Measurements from ENCODE around the gene GJC3. TPM values are rescaled to one million over a fixed set of nuclear protein-coding genes. Genes with fewer than 3 reads are reported as not detected.

GJC3 gene
- total and polyA plus RNA-seq, 9 of the 15 experiments (the other 6 are each of a cell fraction or from before 2014, with no cell fraction given) = 0.10 to 0.45 (median 0.28) TPM; not detected in 1

DNA sequence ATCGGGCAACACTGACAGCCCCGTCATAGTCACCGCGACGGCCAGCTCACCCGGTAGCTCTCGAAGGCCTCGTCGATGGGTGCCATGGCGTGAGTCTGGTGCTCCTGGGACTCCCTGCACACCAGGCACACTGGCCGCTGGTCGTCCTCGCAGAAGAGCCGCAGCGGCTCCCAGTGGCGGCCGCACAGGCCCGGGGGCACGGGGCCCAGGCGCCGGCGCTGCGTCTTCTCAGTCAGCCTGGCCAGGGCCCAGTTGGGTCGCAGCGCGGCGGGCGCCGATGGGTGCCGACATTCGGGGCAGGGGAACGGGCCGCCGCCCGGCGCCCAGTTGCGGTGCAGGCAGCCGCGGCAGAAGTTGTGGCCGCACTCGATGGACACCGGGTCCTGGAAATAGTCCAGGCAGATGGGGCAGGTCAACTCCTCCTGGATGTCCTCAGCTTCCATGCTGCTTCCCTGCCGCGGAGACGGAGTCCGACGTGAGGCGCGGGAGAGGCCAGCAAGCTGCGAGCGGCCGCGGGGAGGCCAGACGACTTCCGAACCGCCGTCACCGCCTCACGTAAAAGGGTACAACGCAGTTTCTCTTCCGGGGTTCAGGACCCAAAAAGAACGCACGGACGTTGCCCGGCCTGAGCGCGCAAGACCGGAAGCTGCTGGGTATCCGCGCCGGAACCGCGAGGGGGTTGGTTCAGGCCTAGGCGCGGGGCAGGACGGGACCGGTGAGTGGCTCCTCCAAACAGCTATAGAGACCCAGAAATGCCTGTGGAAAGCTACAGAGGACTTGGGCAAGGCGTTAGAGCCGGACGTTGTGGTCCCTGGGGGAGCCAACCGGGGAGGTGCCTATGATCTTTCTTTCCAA is 10.2 kb downstream of the GJC3 start, which contains the start of gene TRIM4 (continued):
- TF ChIP-seq ATF7 (IDR thresholded peaks at IDR 0.05) (peak; percentile 77; the same call in 1 of the 2 replicates), MXI1 (IDR thresholded peaks at IDR 0.05; ENCODE audit: low read depth, low read length) (peak; percentile 69; the same call in 1 of the 2 replicates), TAF9B (IDR thresholded peaks at IDR 0.05; ENCODE audit: partially characterized antibody) (peak; percentile 71), YY1 (IDR thresholded peaks at IDR 0.05; ENCODE audit: borderline replicate concordance in 1 of 3, control insufficient read depth in 1 of 3, extremely low read depth in 1 of 3, insufficient read depth in 3 of 3, insufficient read length in 1 of 3, insufficient replicate concordance in 2 of 3, low read depth in 1 of 3, low read length in 2 of 3) (peak in 2 of 3 experiments; percentile 60 to 61), KDM2B (CRISPR knock-in tag; IDR thresholded peaks at IDR 0.05) (no peak; the same call in 1 of the 2 replicates), FOXJ2 (tag; IDR thresholded peaks at IDR 0.05) (no peak; the same call in 1 of the 2 replicates), CREB1 (IDR thresholded peaks at IDR 0.05) (peak; percentile 64), CREB1 (CRISPR knock-in tag; IDR thresholded peaks at IDR 0.05) (peak; percentile 75), BCOR (IDR thresholded peaks at IDR 0.05) (no peak), RUNX1 (IDR thresholded peaks at IDR 0.05; ENCODE audit: low read depth) (no peak), TEAD1 (CRISPR knock-in tag; IDR thresholded peaks at IDR 0.05) (peak in 1 of 2 experiments; percentile 76; a peak in 1 of 4 replicates), ZBTB1 (CRISPR knock-in tag; IDR thresholded peaks at IDR 0.05; ENCODE audit: borderline replicate concordance, low read depth) (peak; percentile 80; the same call in 1 of the 2 replicates), FOSL1 (tag; conservative IDR thresholded peaks at IDR 0.05) (peak; percentile 52), HDAC8 (tag; IDR thresholded peaks at IDR 0.05) (0 out of 2 replicates have a peak, but pooled peaks have one; percentile 30), ZNF589 (CRISPR knock-in tag; IDR thresholded peaks at IDR 0.05; ENCODE audit: low read depth) (0 out of 2 replicates have a peak, but pooled peaks have one; percentile 29), PURB (CRISPR knock-in tag; IDR thresholded peaks at IDR 0.05; ENCODE audit: low read depth) (no peak), SMAD1 (IDR thresholded peaks at IDR 0.05; ENCODE audit: low read depth, low read length, partially characterized antibody) (peak; percentile 57), RCOR1 (IDR thresholded peaks at IDR 0.05; ENCODE audit: borderline replicate concordance in 1 of 2, low read depth in 2 of 2, low read length in 2 of 2) (no peak; a peak in 1 of 4 replicates)
- TF ChIP-seq, protein P1, sequence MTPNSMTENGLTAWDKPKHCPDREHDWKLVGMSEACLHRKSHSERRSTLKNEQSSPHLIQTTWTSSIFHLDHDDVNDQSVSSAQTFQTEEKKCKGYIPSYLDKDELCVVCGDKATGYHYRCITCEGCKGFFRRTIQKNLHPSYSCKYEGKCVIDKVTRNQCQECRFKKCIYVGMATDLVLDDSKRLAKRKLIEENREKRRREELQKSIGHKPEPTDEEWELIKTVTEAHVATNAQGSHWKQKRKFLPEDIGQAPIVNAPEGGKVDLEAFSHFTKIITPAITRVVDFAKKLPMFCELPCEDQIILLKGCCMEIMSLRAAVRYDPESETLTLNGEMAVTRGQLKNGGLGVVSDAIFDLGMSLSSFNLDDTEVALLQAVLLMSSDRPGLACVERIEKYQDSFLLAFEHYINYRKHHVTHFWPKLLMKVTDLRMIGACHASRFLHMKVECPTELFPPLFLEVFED (CRISPR knock-in tag; conservative IDR thresholded peaks at IDR 0.05) = 0 out of 2 replicates have a peak, but pooled peaks have one; percentile 23
- TF ChIP-seq, protein P2, sequence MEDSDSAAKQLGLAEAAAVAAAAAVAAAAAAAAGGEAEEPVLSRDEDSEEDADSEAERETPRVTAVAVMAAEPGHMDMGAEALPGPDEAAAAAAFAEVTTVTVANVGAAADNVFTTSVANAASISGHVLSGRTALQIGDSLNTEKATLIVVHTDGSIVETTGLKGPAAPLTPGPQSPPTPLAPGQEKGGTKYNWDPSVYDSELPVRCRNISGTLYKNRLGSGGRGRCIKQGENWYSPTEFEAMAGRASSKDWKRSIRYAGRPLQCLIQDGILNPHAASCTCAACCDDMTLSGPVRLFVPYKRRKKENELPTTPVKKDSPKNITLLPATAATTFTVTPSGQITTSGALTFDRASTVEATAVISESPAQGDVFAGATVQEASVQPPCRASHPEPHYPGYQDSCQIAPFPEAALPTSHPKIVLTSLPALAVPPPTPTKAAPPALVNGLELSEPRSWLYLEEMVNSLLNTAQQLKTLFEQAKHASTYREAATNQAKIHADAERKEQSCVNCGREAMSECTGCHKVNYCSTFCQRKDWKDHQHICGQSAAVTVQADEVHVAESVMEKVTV (CRISPR knock-in tag; IDR thresholded peaks at IDR 0.05) = peak; percentile 10; the same call in 1 of the 2 replicates
- TF ChIP-seq, protein P3, sequence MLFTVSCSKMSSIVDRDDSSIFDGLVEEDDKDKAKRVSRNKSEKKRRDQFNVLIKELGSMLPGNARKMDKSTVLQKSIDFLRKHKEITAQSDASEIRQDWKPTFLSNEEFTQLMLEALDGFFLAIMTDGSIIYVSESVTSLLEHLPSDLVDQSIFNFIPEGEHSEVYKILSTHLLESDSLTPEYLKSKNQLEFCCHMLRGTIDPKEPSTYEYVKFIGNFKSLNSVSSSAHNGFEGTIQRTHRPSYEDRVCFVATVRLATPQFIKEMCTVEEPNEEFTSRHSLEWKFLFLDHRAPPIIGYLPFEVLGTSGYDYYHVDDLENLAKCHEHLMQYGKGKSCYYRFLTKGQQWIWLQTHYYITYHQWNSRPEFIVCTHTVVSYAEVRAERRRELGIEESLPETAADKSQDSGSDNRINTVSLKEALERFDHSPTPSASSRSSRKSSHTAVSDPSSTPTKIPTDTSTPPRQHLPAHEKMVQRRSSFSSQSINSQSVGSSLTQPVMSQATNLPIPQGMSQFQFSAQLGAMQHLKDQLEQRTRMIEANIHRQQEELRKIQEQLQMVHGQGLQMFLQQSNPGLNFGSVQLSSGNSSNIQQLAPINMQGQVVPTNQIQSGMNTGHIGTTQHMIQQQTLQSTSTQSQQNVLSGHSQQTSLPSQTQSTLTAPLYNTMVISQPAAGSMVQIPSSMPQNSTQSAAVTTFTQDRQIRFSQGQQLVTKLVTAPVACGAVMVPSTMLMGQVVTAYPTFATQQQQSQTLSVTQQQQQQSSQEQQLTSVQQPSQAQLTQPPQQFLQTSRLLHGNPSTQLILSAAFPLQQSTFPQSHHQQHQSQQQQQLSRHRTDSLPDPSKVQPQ (CRISPR knock-in tag; IDR thresholded peaks at IDR 0.05; ENCODE audit: borderline replicate concordance) = no peak

Measured in K562 (cell line).